HL-60/S4 (cell line): ENCODE data around the gene LRG1.

Experiments
- in situ Hi-C: fragments of 300-500 bp; cut with MboI; formaldehyde crosslinking; loops from 2 replicates; pipeline ENCODE4 v1.14.3; 2022; ENCODE audit warnings: low sequenced_read_pairs

LRG1 gene

GRCh38 chr19:4539693-4540581, at the start of gene LRG1:
Gene LRG1, minus strand, starts transcription at chr19:4540036. Its CDS starts 23 bp downstream, at chr19:4540013.
- in situ Hi-C loops, result no loop called here

- in situ Hi-C loops, result no loop called here
Measured at GRCh38 chr19:4588291-4588761, 48.5 kb upstream of the LRG1 start.

GRCh38 chr19:4587527-4587926, 47.7 kb upstream of the LRG1 start:
- in situ Hi-C loops, result no loop called here

- in situ Hi-C loops, result no loop called here
Measured at GRCh38 chr19:4586691-4587090, 46.9 kb upstream of the LRG1 start.

- in situ Hi-C loops, result no loop called here
Measured at GRCh38 chr19:4586245-4586644, 46.4 kb upstream of the LRG1 start.

GRCh38 chr19:4585556-4585955, 45.7 kb upstream of the LRG1 start:
- in situ Hi-C loops, result no loop called here

GRCh38 chr19:4584670-4585460, 45.0 kb upstream of the LRG1 start:
- in situ Hi-C loops, result no loop called here

GRCh38 chr19:4583961-4584669, 44.3 kb upstream of the LRG1 start:
- in situ Hi-C loops, result no loop called here

- in situ Hi-C loops, result no loop called here
Measured at GRCh38 chr19:4582980-4583842, 43.4 kb upstream of the LRG1 start.

GRCh38 chr19:4581666-4582553, 42.1 kb upstream of the LRG1 start:
- in situ Hi-C loops, result no loop called here

- in situ Hi-C loops, result no loop called here
Measured at GRCh38 chr19:4580961-4581665, 41.3 kb upstream of the LRG1 start.

- in situ Hi-C loops, result no loop called here
Measured at GRCh38 chr19:4580021-4580901, 40.4 kb upstream of the LRG1 start.

- in situ Hi-C loops, result loop anchor here (5.0 kb wide), 1 partner anchor 53 kb away; no protein-coding TSS in a partner anchor
Measured at GRCh38 chr19:4579389-4579788, 39.6 kb upstream of the LRG1 start.

GRCh38 chr19:4578552-4579248, 38.9 kb upstream of the LRG1 start:
- in situ Hi-C loops, result loop anchor here (5.0 kb wide), 1 partner anchor 54 kb away; no protein-coding TSS in a partner anchor

GRCh38 chr19:4577020-4577782, 37.4 kb upstream of the LRG1 start:
- in situ Hi-C loops, result loop anchor here (5.0 kb wide), 1 partner anchor 55 kb away; no protein-coding TSS in a partner anchor
